Measurements from ENCODE around the gene ALDH3B1.

The ALDH3B1 gene

GRCh38 chr11:68014157-68014946 lies 4.2 kb downstream of the ALDH3B1 start:
- no peak for DNase-seq

- DNase-seq = no peak
Observed at GRCh38 chr11:68014947-68015447, 4.9 kb downstream of the ALDH3B1 start.

GRCh38 chr11:68015467-68015866 lies 5.3 kb downstream of the ALDH3B1 start:
- DNase-seq = no peak

- no peak for DNase-seq
Observed at GRCh38 chr11:68016161-68016903, 6.2 kb downstream of the ALDH3B1 start.

DNA sequence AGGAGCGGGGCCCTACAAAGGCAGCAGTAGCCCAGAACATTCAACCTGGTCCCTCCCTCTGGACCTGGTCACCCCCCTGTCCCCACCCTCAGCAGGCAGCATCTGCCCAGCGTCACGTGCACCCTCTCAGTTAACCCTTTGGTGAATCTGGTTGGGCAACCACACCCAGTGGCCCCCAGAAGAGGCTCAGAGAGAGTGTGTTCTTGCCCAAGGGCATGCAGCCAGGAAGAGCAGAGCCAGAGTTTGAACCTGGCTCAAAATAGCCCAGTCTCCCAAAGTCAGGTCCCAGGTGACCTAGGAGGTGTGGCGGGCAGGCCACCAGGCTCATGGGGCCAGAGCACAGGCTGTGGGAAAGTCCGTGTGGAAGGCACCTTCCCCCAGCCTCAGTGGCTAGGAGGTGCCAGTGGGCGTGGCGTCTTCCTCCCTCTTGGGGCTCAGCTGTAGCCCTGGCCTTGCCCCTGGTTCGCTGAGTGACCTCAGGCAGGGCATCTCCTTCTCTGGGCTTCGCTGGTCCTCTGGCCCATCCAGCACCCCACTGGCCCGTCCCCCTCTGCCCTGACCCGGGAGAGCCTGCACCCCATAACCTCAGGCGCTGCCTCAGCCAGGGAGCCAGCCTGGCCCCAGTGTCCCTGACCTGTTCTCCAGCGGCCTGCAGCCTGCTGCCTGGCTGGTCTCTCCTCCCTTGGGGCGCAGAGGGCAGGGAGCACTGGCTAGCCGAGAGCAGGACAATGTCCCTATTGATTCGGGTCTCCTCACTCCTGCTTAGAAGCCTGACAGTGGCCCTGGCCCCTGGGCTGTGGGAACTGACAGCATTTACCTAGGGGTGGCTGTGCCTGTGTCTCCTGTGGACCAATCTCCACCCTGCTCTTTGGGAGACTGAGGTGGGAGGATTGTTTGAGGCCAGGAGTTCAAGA lies 7.0 kb downstream of the ALDH3B1 start:
- no peak for DNase-seq

GRCh38 chr11:68017980-68018729 lies 8.0 kb downstream of the ALDH3B1 start:
- no peak for DNase-seq

- DNase-seq = no peak
Observed at GRCh38 chr11:68018730-68019190, 8.6 kb downstream of the ALDH3B1 start.

- no peak for DNase-seq
Observed at GRCh38 chr11:68019486-68019885, 9.4 kb downstream of the ALDH3B1 start.

GRCh38 chr11:68020575-68020974 lies 10.4 kb downstream of the ALDH3B1 start:
- DNase-seq = no peak

- no peak for DNase-seq
Observed at GRCh38 chr11:68021167-68021787, 11.2 kb downstream of the ALDH3B1 start.

GRCh38 chr11:68022531-68022930 lies 12.4 kb downstream of the ALDH3B1 start:
- DNase-seq = no peak

DNA sequence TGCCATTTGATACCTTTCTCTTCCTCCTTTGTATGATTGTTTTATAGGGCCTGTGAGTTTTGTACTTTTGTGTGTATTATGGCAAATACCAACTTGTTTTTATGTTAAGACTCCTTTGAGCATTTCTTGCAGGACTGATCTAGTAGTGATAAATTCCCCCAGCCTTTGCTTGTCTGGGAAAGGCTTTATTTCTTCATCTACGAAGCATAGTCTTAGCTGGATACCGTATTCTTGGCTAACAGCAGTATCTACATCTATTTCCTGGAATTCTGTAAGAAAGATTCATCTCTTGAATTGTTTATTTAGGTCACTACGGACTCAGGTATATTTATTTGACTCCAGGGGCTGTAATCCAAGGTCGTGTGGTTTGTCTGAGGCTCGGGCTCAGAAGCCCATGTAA lies 14.4 kb downstream of the ALDH3B1 start:
- no peak for DNase-seq

DNA sequence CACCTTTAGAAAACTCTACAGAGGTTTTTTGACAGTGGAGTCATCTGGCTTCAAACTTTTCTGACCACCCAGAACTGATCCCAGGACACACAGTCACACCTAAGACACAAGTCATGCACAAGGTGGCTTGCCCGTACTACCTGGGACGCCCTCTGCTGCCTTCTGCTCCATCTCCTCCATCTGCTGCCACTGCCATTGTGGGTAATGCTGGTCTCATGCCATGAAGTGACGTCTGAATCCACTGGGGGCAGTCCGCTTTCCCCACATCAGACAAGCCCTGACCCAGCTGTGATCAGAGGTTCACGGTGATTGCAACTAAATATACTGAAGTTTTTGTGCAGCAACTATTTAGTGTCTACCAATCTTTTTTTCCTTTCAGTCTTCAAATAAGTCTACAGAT lies 14.9 kb downstream of the ALDH3B1 start:
- DNase-seq = no peak

DNA sequence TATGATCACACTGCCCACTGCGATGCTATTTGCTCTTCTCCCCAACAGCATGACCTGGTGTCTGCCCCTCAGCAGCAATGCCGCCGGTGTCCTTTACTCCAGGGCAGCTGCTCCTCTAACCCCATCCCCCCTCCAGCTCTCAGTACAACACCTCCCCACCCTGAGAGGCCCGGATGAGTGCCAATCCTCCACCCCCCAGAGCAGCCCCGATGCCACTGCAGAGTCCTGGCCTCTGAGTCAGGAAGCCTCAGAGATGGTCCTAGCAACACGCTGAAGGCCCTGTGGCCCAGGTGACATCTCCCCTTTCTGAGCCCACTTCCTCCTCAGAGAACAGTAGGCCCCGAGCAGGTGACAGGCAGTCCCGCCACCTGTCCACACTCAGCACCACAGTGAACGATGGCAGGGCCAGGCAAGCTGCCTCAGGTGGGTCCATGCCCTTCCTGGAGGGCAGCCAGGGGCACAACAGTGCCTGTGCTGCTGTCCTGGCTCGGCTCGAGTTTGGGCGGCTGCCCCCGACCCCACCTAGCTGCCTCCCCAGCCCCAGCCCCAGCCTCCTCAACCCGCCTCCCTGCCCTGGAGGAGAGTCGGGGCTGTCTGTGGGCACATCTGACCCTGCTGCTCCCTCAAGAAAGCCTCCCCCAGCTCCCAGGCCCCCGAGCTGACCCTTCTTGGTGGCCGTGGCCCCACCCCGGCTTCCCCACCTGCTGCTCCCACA lies 16.4 kb downstream of the ALDH3B1 start:
- no peak for DNase-seq

DNA sequence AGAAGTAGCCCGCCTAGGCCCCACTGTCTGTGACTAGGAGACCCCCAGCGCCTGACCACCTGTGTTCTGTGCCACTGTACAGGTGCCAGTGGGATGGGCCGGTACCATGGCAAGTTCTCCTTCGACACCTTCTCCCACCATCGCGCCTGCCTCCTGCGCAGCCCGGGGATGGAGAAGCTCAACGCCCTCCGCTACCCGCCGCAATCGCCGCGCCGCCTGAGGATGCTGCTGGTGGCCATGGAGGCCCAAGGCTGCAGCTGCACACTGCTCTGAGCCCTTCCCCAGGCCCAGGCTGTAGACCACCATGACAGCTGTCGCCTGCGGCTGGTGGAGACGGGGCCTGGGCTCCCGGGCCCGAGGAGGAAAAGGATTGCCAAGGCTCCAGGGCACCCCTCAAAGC lies 17.5 kb downstream of the ALDH3B1 start:
- no peak for DNase-seq

DNA sequence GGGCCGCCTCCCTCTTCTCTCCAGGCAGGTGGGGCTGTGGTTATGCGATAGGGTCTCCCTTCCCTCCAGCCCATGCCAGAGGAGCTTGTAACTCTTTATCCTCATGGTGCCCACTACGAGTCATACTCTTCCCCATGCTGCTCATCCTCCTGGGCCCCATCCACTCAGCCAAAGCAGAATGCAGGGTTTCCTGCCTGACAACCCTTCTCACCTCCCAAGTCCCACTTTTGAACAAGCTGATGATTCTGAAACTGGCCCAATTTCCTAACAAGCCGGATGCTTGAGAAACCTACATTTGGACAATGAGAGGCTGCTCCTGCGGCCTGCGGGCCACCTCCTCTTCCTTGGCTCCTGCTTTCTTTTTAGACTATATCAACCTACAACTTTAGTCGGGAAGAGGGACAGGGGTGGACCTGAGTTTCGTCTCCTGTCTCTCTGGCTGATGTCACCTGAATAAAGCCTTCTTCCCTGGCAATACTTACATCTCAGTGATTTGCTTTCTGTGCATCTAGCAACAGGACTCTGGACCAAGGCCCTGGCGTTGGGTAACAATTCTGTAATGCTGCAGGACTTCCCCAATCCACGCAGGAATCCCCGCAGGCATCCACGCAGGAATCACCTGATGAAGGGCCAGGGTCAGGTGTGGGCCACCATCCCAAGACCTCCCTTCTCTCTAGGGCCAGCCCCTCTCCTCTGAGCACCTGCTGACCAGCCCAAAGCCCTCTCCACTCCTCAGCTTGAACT lies 18.8 kb downstream of the ALDH3B1 start:
- DNase-seq = no peak

DNA sequence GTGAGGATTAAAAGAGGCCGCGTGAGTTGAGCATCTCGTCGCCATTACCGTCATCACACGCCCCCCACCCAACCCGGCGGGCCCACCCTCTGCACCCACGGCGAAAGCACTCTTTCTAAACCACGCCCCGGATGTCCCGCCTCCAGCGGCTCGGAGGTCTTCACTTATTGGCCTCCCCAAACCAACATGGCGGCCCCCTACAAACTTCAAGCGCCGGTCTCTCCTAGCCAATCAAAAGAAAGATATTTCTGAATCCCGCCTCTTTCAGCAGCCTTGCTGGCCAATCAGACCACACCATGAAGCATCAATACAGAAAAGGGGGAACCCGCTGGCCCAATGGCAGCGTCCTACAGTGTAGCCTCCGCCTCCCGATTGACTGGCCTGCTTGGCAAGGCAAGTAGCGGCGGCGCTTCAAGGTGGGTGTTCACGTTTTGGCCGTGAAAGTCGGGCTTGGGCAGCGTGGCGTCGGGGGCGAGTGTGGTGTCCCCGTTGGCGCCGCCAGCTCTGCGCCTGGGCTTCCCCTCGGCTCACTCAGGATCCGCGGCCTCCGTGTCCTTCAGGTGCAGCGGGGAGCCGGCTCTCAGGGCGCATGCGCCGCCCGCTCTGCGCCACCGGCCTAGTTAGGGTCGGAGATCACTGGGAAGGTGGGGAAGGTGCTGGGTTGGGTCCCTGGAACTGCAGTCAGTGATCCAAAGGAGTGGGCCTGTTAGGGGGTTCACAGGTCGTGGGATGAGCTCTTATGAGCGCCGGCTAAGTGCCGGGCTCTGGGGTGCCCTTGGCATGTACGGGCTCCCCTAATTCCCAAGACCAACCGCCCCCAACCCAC lies 20.4 kb downstream of the ALDH3B1 start, which contains the start of gene NDUFS8:
TSS of gene NDUFS8 (plus strand) at position 364 of the 826 bp plus-strand sequence. CDS start 1,471 bp downstream, outside the sequence.
- peak; percentile 99 for DNase-seq

DNA sequence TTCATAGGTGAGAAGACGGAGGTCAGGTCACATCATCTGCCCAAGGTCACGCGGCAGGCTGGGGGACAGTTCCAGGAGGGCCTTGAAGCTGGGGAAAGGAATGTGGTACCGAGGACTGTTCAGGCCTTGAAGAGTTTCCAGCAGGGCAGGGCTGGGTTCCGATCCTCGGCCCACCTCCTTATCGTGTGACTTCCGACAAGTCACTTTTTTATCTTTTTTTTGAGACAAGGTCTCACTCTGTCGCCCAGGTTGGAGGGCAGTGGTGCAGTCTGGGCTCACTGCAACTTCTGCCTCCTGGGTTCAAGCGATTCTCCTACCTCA lies 21.0 kb downstream of the ALDH3B1 start:
- DNase-seq = peak; percentile 25

- DNase-seq = no peak
Observed at GRCh38 chr11:68032003-68032402, 21.9 kb downstream of the ALDH3B1 start.
